PC-3 (cell line): ENCODE data around the gene ZCWPW1. TPM values are rescaled to one million over a fixed set of nuclear protein-coding genes. Genes with fewer than 3 reads are reported as not detected.

Experiments
- ATAC-seq: fragments of 200-7000 bp; cut with Tn5 transposase; 2 replicates; pipeline ENCODE4 v1.9.1; 2020; ENCODE audit warnings: mild to moderate bottlenecking, moderate library complexity
- BruUV-seq: library from RNA; stranded (reverse); fragments of 400-500 nt; replicated peaks from 2 replicates; lab custom pipeline; 2021; lab: Mats Ljungman, UMichigan
- CTCF ChIA-PET: fragments of 300-600 bp; sonication (Branson Sonifier 250); formaldehyde crosslinking; loops from one replicate; lab custom pipeline; 2022; ENCODE audit warnings: antibody characterized with exemption; lab: Charles Lee
- POLR2A ChIA-PET: fragments of 300-600 bp; sonication (Branson Sonifier 250); formaldehyde crosslinking; loops from one replicate; lab custom pipeline; 2022; ENCODE audit warnings: antibody characterized with exemption; ENCODE audit not compliant: unreplicated experiment; lab: Charles Lee
- DNase-seq: peaks from one replicate; pipeline ENCODE4 v3.0.0-alpha.2; 2015
- H2AFZ ChIP-seq: fragments of 300-600 bp; sonication (generic); 2 replicates; pipeline ENCODE4 v1.6.0; 2016; ENCODE audit warnings: antibody characterized with exemption, low read length
- H3F3A ChIP-seq: fragments of 300-600 bp; sonication (generic); one replicate; pipeline ENCODE4 v1.6.0; 2017; ENCODE audit warnings: antibody characterized with exemption, low read length, control low read depth, mild to moderate bottlenecking; ENCODE audit not compliant: unreplicated experiment
- H3K27ac ChIP-seq: fragments of 300-600 bp; sonication (generic); 2 replicates; pipeline ENCODE4 v1.5.1; 2016; ENCODE audit warnings: mild to moderate bottlenecking, low read length
- H3K27me3 ChIP-seq: fragments of 300-600 bp; sonication (generic); 2 replicates; pipeline ENCODE4 v1.6.1; 2016; ENCODE audit warnings: low read length, mixed read lengths
- H3K36me3 ChIP-seq: fragments of 300-600 bp; sonication (generic); 2 replicates; pipeline ENCODE4 v1.6.1; 2016; ENCODE audit warnings: low read depth, mixed run types, low read length, mixed read lengths
- H3K4me1 ChIP-seq: fragments of 300-600 bp; sonication (generic); 2 replicates; pipeline ENCODE4 v1.5.1; 2016; ENCODE audit warnings: low read length; ENCODE audit not compliant: insufficient read depth
- H3K4me2 ChIP-seq: fragments of 300-600 bp; sonication (generic); 2 replicates; pipeline ENCODE4 v1.6.0; 2016; ENCODE audit warnings: low read length
- H3K4me3 ChIP-seq: fragments of 300-600 bp; sonication (generic); 2 replicates; pipeline ENCODE4 v1.5.1; 2016; ENCODE audit warnings: mild to moderate bottlenecking, low read length, mixed read lengths
- H3K79me2 ChIP-seq: fragments of 300-600 bp; sonication (generic); 2 replicates; pipeline ENCODE4 v1.6.1; 2017; ENCODE audit warnings: low read length, mixed read lengths
- H3K9ac ChIP-seq: fragments of 300-600 bp; sonication (generic); 2 replicates; pipeline ENCODE4 v1.6.0; 2016; ENCODE audit warnings: mild to moderate bottlenecking, low read length
- H3K9me2 ChIP-seq: fragments of 300-600 bp; sonication (generic); replicated peaks from 2 replicates; pipeline ENCODE4 v1.6.1; 2016; ENCODE audit warnings: mixed run types, low read length, mixed read lengths
- H3K9me3 ChIP-seq: fragments of 300-600 bp; sonication (generic); 2 replicates; pipeline ENCODE4 v1.6.1; 2016; ENCODE audit warnings: low read length, mixed read lengths
- H4K20me1 ChIP-seq: fragments of 300-600 bp; sonication (generic); 2 replicates; pipeline ENCODE4 v1.6.1; 2016; ENCODE audit warnings: low read length, mixed read lengths
- EZH2 ChIP-seq: fragments of 300-600 bp; sonication (generic); IDR thresholded peaks from one replicate; pipeline ENCODE4 v1.6.1; 2017; ENCODE audit warnings: antibody characterized with exemption, mild to moderate bottlenecking, low read length; ENCODE audit not compliant: unreplicated experiment
- EZH2phosphoT487 ChIP-seq: fragments of 300-600 bp; sonication (generic); IDR thresholded peaks from 2 replicates; pipeline ENCODE4 v1.6.1; 2018; ENCODE audit warnings: mild to moderate bottlenecking, antibody characterized with exemption, low read length, borderline replicate concordance
- intact Hi-C: fragments of 100-400 bp; cut with micrococcal nuclease; formaldehyde crosslinking; loops from 2 replicates; pipeline ENCODE4 v1.9.0; 2023
- total RNA-seq: library from RNA; depleted of rRNA; stranded (reverse); fragments of >200 nt; gene quantifications from 2 replicates; pipeline ENCODE4 v1.2.3, GENCODE V29; 2014
- TF ChIP-seq, protein P1 (sequence below): fragments of 300-600 bp; sonication (generic); conservative IDR thresholded peaks from 2 replicates; pipeline ENCODE4 v1.5.1; 2017; ENCODE audit warnings: antibody characterized with exemption, low read depth, mild to moderate bottlenecking, low read length

ZCWPW1 gene
- total RNA-seq, 1 experiment from 2014 or later, result 2.2 TPM

DNA sequence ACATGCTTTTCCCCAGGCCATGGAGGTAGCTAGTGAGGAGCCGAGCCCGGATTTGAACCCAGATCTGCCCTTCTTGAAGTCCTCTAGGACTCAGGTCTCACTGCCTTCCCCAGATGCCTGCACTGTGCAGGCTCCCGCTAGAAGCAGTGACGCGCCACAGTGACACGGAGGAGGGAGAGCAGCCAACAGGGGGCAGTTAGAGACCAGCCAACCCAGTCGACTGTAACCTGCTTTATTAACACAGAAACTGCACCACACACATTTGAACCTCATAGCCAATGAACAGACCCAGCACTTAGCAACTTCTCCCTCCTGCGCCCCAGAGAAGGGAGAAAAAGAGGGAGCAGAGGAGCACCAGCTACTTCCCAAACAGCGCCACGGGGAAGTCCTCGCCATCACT lies 27.8 kb downstream of the ZCWPW1 start:
- BruUV-seq, result no TSS peak
- Histone ChIP-seq H3K36me3 (no peaks in the 10 kb centered on the region), H3K4me2 (no peak overlapping the region), H4K20me1 (no peaks in the 10 kb centered on the region), H3K79me2 (no peaks in the 10 kb centered on the region), H3K9me2 (no peaks in the 10 kb centered on the region), H2AFZ (no peak overlapping the region), H3K27me3 (no peaks in the 10 kb centered on the region), H3K9ac (no peak overlapping the region), H3F3A (no peaks in the 10 kb centered on the region), H3K9me3 (no peaks in the 10 kb centered on the region), H3K4me1 (no peaks in the 10 kb centered on the region), H3K4me3 (no peak overlapping the region), H3K27ac (no peak overlapping the region)
- TF ChIP-seq, protein P1, sequence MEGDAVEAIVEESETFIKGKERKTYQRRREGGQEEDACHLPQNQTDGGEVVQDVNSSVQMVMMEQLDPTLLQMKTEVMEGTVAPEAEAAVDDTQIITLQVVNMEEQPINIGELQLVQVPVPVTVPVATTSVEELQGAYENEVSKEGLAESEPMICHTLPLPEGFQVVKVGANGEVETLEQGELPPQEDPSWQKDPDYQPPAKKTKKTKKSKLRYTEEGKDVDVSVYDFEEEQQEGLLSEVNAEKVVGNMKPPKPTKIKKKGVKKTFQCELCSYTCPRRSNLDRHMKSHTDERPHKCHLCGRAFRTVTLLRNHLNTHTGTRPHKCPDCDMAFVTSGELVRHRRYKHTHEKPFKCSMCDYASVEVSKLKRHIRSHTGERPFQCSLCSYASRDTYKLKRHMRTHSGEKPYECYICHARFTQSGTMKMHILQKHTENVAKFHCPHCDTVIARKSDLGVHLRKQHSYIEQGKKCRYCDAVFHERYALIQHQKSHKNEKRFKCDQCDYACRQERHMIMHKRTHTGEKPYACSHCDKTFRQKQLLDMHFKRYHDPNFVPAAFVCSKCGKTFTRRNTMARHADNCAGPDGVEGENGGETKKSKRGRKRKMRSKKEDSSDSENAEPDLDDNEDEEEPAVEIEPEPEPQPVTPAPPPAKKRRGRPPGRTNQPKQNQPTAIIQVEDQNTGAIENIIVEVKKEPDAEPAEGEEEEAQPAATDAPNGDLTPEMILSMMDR, result no peak
- no peak for TF ChIP-seq EZH2phosphoT487
- no peak for TF ChIP-seq EZH2
- DNase-seq (no peak), ATAC-seq (no peak)
- intact Hi-C loops, result loop anchor here (10.0 kb wide), 1 partner anchor 46 kb away; the partner anchor contains the start of gene PILRB
- ChIA-PET CTCF (no interaction called here), POLR2A (no interaction called here)

DNA sequence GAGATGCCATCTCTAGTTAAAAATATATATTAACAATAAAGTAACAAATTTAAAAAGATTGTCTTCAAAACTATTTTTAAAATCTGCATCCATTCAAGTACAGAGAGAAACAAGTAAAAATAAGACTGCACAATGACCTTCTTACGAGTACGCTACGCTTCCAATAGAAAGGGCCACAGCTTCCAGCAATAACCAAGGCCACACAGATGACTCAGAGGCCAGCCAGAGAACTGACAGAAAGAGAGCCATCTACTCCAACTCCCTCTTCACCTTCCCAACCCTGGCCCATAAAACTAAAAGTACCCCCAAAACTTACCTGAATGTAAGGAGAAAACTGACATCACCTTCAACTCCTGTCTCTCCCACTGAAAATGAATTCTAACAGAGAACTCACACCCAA lies 28.5 kb downstream of the ZCWPW1 start:
- intact Hi-C loops, result loop anchor here (10.0 kb wide), 1 partner anchor 45 kb away; the partner anchor contains the start of gene PILRB
- Histone ChIP-seq H3K27me3 (no peaks in the 10 kb centered on the region), H3K4me3 (no peak overlapping the region), H3K4me2 (no peak overlapping the region), H3K79me2 (no peaks in the 10 kb centered on the region), H3K9me2 (no peaks in the 10 kb centered on the region), H3K4me1 (no peaks in the 10 kb centered on the region), H4K20me1 (no peaks in the 10 kb centered on the region), H2AFZ (no peak overlapping the region), H3K36me3 (no peaks in the 10 kb centered on the region), H3K9me3 (no peaks in the 10 kb centered on the region), H3F3A (no peaks in the 10 kb centered on the region), H3K27ac (no peak overlapping the region), H3K9ac (no peak overlapping the region)
- DNase-seq (no peak), ATAC-seq (no peak)
- TF ChIP-seq EZH2phosphoT487 (no peak), EZH2 (no peak)
- TF ChIP-seq, protein P1, result no peak
- ChIA-PET CTCF (no interaction called here), POLR2A (no interaction called here)
- no TSS peak for BruUV-seq

DNA sequence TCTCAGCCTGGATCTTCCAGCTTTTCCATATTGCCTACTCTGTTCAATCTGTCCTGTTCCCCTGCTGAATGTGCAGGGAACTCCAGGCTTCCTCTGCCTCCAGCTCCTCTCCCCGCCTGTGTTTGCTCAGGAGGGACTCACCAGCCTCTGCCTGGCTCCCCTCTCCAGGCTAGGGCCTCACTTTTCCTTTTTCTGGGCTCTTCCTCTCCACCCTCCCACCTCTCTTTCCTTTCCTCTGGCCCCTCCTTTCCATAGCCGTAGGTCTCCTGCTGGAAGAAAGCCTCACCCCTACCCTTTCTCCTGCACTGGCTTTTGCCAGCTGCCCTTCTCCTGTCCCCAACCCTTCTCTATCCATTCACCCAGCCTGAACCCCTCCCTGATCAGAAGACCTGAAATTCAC lies 30.3 kb downstream of the ZCWPW1 start:
- ChIA-PET CTCF (no interaction called here), POLR2A (no interaction called here)
- no peak for TF ChIP-seq EZH2phosphoT487
- no peak for TF ChIP-seq EZH2
- TF ChIP-seq, protein P1, result no peak
- Histone ChIP-seq H2AFZ (no peak overlapping the region), H3K4me2 (no peak overlapping the region), H3K4me1 (no peaks in the 10 kb centered on the region), H3K4me3 (no peak overlapping the region), H3K27me3 (no peaks in the 10 kb centered on the region), H3F3A (no peaks in the 10 kb centered on the region), H3K9ac (no peak overlapping the region), H3K9me2 (no peaks in the 10 kb centered on the region), H3K79me2 (no peaks in the 10 kb centered on the region), H4K20me1 (no peaks in the 10 kb centered on the region), H3K9me3 (no peaks in the 10 kb centered on the region), H3K27ac (no peak overlapping the region), H3K36me3 (no peaks in the 10 kb centered on the region)
- ATAC-seq, result no peak
- no peak for DNase-seq
- BruUV-seq, result no TSS peak
- intact Hi-C loops, result no loop called here
